ENCODE data around the gene PI4KA. TPM values are rescaled to one million over a fixed set of nuclear protein-coding genes. Genes with fewer than 3 reads are reported as not detected.
A peak's percentile ranks its signal among the peaks of the same experiment; 100 is the strongest.
"Not testable (repeated sequence)": the region's sequence is repeated elsewhere in the genome, so short reads cannot be mapped to it uniquely, and the experiment has no call there.

The PI4KA gene
- total RNA-seq, 1 donor from 2014 or later, result 58.2 TPM

DNA sequence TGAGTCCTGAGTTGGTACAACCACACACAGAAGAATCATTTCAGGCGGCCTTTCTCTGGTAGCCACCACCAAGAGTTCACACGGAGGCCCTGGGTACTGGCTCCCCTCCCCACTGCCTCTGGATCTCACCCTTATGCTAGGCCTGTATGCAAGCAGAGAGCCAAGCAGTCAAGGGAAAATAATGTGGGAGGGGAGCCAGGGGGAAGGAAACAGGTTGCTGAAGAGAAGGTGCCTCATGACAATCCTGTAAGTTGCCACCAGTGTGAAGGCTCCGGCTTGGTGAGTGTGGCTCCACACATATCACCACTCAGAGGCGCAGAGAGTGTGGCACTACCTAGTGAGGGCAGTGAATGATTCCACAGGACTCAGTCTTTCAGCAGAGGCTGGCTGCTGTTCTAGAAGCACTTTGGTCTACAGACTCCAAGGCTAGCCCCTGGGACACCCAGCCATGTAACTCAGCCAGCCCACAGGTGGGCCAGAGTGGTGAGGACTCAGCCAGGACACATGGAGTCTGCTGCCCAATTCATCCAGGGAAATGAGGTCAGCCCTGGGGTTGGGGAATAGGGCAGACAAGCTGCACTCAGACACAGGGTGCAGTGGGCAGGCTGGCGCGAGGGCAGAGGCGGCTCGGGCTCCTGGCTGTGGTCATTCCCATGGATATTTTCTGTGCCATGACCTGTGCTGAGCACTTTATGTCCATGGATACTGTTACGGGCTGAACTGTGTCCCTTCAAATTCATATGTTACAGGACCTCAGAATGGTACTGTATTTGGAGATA lies 133.7 kb downstream of the PI4KA start:
- no peak for DNase-seq (ENCODE audit: low read depth)

DNA sequence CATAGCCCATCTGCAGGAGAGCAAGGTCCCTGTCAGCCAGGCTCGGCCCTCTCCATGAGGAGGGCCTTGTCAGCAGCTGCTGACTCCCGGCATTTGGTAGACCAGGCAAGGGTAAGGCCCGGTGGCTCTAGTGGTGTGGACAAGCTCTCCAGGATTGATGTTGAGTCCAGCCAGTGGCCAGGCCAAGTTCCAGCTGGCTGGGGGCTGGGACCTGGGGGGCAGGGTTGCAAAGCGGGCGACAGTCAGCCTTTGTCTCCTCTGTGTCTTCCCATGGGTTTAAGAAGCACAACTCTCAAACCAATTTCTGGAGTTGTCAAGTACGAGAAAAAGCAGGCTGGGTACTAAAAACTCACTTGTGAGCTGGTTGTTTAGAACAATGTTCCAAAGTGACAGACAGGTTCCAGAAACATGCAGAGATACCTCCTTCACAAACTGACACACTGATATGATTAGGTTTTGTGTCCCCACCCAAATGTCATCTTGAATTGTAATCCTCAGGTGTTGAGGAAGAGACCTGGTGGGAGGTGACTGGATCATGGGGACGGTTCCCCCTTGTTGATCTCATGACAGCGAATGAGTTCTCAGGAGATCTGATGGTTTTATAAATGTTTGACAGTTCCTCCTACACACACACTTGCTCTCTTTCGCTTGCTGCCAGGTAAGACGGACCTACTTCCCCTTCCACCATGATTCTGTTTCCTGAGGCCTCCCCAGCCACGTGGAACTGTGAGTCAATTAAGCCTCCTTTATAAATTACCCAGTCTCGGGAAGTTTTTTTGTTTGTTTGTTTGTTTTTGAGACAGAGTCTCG lies 137.0 kb downstream of the PI4KA start:
- DNase-seq (ENCODE audit: low read depth), result no peak

- no peak for DNase-seq (ENCODE audit: low read depth)
These were observed 137.8 kb downstream of the PI4KA start for GRCh38 chr22:20720692-20721408.

DNA sequence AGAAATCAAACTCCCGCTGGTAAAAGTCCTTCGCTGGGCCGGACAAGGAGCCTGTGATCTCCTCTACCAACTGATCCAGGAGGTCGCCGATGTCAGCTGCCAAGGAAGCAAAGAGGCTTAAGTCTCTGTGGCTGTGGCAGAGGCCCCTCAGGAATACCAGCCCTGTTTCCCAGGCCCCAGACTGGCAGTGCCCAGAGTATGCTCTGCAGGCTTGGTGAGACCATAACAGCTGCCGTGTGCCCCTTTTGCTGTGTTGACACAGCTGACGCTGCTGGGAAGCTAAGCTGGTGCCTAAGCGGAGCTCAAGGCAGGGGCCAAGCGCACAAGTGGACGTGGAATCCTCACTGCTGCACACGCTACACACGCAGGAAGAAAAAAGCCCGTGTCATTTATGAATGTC lies 139.9 kb downstream of the PI4KA start:
- DNase-seq (ENCODE audit: low read depth), result not testable (repeated sequence)

DNA sequence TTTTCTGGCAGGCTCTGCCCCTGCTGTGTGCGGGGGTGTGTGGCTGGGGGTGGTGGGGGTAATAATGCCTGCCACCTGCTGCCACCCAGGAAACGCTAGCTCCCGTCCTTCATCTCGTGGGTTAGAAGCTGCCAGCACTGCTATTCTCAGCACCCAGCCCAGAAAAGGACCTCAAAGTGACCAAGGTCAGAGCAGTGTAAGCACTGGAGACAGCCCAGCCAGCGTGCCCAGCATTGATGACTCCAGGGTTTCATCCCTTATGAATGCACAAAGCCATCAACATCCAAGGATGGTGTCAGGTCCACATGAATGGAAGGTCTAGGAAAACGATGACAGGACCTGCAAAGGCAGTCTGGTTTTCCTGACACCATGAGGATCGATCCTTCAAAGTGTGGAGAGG lies 140.6 kb downstream of the PI4KA start:
- DNase-seq (ENCODE audit: low read depth), result not testable (repeated sequence)

DNA sequence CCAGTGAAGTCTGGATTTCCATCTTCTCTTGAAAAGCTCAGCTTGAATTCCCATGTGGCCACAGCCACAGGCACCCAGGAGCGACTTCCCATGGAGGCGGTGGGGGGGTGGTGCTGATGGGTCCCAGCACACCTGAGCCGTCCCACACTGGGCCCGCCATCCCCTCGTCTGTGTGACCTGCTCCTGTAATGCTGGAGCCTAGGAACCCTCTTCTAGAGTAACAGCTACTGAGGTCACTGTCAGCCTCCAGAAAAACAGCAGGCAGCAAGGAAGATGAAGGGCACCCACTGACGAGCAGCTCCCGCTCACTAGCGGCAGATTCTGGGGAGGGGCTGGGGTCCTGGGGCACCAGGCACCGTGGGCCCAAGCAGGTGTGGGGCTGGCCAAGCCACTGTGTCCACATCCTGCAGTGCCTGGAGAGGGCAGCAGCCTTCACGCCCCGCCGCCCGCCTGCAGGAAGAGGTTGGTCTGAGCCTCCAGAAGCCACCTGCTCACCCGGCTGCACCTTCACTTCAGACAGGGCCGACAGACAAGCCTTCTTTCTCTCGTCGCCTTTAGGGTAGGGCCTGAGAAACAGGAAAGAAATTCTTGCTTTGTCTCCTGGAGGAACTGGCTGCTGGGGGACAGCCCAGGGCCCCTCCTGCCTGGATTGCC lies 141.3 kb downstream of the PI4KA start:
- DNase-seq (ENCODE audit: low read depth), result not testable (repeated sequence)

DNA sequence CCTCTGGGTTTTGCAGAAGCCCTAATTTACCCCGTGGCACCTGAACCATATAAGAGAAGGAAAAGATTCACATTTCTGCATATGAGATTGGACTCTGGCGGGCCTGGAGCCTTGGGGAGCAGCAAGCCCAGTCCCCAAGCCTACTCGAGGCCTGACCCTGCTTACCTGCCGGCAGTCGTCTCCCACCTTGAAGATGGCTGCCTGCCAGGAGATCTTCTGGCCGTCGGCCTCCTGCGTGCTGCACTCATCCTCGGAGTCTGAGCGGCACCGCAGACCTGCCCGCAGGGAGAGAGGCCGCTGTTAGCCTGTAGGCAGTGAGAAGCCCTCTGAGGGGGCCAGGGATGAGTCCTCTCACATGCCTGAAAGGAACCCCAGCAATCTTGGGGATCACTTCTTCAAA lies 145.5 kb downstream of the PI4KA start:
- DNase-seq (ENCODE audit: low read depth), result not testable (repeated sequence)

GRCh38 chr22:20709966-20710365 lies 148.6 kb downstream of the PI4KA start:
- not testable (repeated sequence) for DNase-seq (ENCODE audit: low read depth)

GRCh38 chr22:20707549-20708118 lies 151.0 kb downstream of the PI4KA start:
- not testable (repeated sequence) for DNase-seq (ENCODE audit: low read depth)

- not testable (repeated sequence) for DNase-seq (ENCODE audit: low read depth)
These were observed 154.6 kb downstream of the PI4KA start for GRCh38 chr22:20703816-20704609.

- DNase-seq (ENCODE audit: low read depth), result not testable (repeated sequence)
These were observed 155.2 kb downstream of the PI4KA start for GRCh38 chr22:20703414-20703806.

DNA sequence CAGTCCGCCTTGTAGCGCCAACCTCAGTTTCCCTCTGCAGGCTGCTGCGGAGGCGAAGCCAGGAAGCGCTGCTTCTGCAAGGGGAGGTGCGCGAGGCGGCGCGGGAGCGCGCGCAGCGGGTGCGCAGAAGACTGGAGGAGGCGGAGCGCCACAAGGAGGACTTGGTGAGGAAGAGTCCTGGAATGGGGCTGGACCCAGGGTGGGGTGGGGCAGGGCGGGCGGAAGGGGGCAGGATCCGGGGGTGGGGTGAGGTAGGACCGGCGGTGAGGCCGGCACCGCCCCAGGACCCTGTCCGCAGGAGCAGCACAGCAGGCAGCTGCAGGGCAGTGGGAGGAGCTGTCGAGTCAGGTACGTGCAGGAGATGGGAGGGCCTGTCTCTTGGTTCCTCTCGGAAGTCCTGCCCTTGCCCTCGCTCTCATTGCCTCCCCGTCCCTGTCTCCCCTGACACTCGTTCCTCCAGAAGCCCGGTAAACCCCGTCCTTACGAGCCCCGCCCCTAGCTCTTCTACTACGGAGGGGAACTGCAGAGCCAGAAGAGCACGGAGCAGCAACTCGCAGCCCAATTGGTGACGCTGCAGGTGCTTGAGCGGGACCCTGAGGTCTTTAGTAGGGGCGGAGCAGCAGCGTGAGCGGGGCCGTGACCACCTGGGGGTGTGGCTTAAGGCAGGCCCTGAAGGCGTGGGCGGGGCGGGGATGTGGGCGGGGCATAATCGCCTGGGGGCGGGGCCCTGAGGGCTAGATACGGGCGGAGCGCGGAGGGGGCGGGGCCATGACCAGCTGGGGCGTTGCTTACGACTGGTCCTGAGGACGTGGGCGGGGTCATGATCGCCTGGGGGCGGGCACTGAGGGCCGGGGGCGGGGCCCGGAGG lies 155.8 kb downstream of the PI4KA start:
- peak; percentile 79 for DNase-seq (ENCODE audit: low read depth)

DNA sequence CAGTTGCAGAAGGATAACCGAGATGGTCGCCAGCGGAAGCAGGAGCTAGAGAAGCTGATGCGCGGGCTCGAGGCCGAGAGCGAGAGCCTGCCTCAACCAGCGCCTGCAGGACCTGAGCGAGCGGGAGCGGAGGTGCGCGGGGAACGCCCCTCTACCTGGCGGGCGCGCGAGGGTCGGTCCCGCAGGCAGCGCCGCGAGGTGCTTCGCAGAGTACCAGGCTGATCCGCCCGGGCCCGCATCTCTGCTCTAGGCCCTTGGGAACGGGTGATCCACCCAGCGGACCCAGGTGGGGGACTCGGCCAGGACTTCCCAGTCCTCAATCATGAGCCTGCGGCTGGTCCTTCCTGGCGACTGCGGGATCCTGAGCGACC lies 156.5 kb downstream of the PI4KA start:
- DNase-seq (ENCODE audit: low read depth), result not testable (repeated sequence)

GRCh38 chr22:20701680-20702136 lies 156.9 kb downstream of the PI4KA start:
- not testable (repeated sequence) for DNase-seq (ENCODE audit: low read depth)

GRCh38 chr22:20700347-20700746 lies 158.3 kb downstream of the PI4KA start:
- not testable (repeated sequence) for DNase-seq (ENCODE audit: low read depth)

- not testable (repeated sequence) for DNase-seq (ENCODE audit: low read depth)
These were observed 158.8 kb downstream of the PI4KA start for GRCh38 chr22:20699856-20700255.

- DNase-seq (ENCODE audit: low read depth), result peak; percentile 79
These were observed 161.0 kb downstream of the PI4KA start for GRCh38 chr22:20697481-20698113.

DNA sequence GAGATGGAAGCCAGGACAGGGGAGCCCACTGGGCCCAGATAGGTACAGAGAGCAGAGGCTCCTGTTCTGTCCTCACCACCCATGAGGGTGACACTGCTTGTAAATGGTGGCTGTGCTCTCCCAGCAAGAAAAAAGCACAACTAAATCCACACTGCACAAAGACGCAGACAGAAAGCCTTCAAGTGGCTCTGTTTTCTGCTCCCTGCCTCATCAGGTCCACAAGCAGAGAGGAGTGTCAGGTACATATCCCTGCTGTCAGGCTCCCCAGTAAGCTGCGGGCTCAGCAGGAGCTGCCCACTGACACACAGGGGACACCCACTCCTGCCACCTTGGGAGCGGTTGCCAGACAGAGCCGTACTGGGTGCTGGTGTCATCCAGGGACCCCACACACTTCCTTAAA lies 162.6 kb downstream of the PI4KA start:
- DNase-seq (ENCODE audit: low read depth), result not testable (repeated sequence)

DNA sequence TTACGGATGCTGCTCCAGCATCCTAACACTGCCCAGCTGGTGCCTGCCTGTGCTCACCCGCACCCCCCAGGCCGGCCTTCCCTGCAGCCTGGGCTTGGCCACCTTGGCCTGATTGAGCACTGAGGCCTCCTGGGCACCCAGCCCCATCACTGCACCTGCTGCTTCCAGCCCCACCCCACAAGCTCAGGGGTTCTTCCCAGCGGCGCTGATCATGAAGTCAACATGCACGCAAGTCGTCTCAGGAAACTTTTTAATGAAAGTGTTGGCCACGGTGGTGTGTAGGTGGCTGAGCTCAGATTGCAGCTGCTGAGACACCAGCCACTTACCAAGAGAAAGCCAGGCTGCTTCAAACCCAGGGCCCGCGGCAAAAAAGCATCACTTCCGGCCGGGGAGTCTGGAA lies 163.4 kb downstream of the PI4KA start:
- not testable (repeated sequence) for DNase-seq (ENCODE audit: low read depth)

All from renal cortical epithelial cell (primary cell).